CD4-positive, alpha-beta T cell treated with Interleukin-10 for 1 hour (primary cell): Measurements from ENCODE around the gene SLC22A31.

Source experiments
- DNase-seq: peaks from one replicate; pipeline ENCODE4 v3.0.0-alpha.2; 2020

Gene SLC22A31

DNA sequence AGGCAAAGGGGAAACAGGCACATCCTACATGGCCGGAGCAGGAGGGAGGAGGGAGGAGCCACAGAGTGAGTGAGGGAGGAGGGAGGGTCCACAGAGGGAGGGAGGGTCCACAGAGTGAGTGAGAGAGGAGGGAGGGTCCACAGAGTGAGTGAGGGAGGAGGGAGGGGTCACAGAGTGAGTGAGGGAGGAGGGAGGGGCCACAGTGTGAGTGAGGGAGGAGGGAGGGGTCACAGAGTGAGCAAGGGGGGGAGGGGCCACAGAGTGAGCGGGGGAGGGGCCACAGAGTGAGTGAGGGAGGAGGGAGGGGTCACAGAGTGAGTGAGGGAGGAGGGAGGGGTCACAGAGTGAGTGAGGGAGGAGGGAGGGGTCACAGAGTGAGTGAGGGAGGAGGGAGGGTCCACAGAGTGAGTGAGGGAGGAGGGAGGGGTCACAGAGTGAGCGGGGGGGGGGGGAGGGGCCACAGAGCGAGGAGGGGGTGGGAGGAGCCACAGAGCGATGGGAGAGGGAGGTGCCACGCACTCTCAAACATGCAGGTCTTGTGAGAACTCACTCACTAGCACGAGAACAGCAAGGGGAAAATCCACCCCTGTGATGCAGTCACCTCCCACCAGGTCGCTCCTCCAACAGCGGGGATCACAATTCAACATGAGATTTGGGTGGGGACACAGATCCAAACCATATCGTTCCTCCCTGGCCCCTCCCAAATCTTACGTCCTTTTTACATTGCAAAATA lies 53.1 kb downstream of the SLC22A31 start:
- no peak for DNase-seq

DNA sequence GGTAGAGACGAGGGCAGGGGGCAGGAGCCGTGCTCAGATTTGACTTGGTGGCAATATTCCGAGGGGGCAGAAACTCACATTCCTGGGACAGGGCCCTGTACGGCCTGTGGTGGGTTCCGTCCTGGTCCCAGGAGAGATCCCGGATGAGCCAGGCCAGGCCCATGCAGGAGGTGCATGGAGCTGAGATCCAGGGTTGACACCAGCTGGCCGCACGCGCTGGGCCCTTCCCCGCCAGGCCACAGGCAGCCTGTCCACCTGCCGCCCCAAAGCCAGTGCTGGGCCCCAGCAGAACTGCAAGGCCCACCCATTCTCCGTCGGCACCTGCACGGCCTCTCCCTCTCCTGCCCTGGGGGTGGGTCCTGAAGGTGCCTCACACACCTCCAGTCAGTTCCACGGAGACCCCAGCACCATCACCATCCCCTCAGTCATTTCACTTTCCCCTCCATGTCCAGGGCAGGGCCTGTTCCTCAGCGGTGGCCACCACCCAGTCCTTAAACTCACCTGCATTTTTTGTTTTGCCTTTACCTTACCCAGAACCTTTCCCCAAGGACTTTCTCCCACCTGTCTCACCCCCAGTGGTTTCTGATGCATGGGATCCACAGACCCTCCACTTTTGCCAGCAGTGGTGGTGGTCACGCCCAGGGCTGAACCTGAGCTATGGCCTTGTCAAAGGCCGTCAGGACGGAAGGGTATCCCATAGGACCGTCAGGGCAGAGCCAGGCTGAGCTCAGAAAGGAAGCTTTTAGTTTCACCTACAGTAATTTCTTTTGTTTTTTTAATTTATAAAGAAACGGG lies 53.9 kb downstream of the SLC22A31 start:
- DNase-seq = no peak
